HL-60 (cell line): ENCODE measurements around the gene AKR1C3.
"Not testable (repeated sequence)": the region's sequence is repeated elsewhere in the genome, so short reads cannot be mapped to it uniquely, and the experiment has no call there.

Source experiments
- DNase-seq, 2 experiments: peaks; one replicate each; pipeline ENCODE4 v3.0.0-alpha.2; 2010 to 2020; ENCODE audit warnings: low read depth in 1 of 2, low spot score in 1 of 2
- H3K27ac ChIP-seq: fragments of 250-450 bp; sonication (Bioruptor Pico); replicated peaks from 2 replicates; pipeline ENCODE4 v1.5.1; 2020; ENCODE audit warnings: mild to moderate bottlenecking, moderate library complexity
- H3K27me3 ChIP-seq: fragments of 250-450 bp; sonication (Bioruptor Pico); 2 replicates; pipeline ENCODE4 v1.5.1; 2021; ENCODE audit warnings: mild to moderate bottlenecking, moderate library complexity; ENCODE audit not compliant: insufficient read depth, poor library complexity, severe bottlenecking
- H3K4me3 ChIP-seq: replicated peaks from 2 replicates; pipeline ENCODE4 v1.5.1; 2011; ENCODE audit warnings: mild to moderate bottlenecking, control low read depth, low read length; ENCODE audit not compliant: insufficient read depth
- CTCF ChIP-seq: IDR thresholded peaks from one replicate; pipeline ENCODE4 v1.5.1; 2011; ENCODE audit warnings: low read length, control low read depth, inconsistent platforms; ENCODE audit not compliant: insufficient read depth
- GABPA ChIP-seq: IDR thresholded peaks from 2 replicates; pipeline ENCODE4 v1.6.1; 2012; ENCODE audit warnings: low read depth
- POLR2AphosphoS5 ChIP-seq: IDR thresholded peaks from 2 replicates; pipeline ENCODE4 v1.6.1; 2012; ENCODE audit warnings: low read depth
- SPI1 ChIP-seq: IDR thresholded peaks from 2 replicates; pipeline ENCODE4 v1.6.1; 2012; ENCODE audit warnings: low read depth, mild to moderate bottlenecking, borderline replicate concordance
- TF ChIP-seq, protein P1 (sequence below): IDR thresholded peaks from 2 replicates; pipeline ENCODE4 v1.6.1; 2012; ENCODE audit warnings: low read depth; ENCODE audit not compliant: insufficient replicate concordance

AKR1C3 gene

GRCh38 chr10:5047912-5048628 is 46.1 kb upstream of the AKR1C3 start:
- DNase-seq = no peak
- Histone ChIP-seq H3K27ac (no peak overlapping the region), H3K4me3 (no peak overlapping the region), H3K27me3 (no peaks in the 10 kb centered on the region)
- TF ChIP-seq, protein P1, sequence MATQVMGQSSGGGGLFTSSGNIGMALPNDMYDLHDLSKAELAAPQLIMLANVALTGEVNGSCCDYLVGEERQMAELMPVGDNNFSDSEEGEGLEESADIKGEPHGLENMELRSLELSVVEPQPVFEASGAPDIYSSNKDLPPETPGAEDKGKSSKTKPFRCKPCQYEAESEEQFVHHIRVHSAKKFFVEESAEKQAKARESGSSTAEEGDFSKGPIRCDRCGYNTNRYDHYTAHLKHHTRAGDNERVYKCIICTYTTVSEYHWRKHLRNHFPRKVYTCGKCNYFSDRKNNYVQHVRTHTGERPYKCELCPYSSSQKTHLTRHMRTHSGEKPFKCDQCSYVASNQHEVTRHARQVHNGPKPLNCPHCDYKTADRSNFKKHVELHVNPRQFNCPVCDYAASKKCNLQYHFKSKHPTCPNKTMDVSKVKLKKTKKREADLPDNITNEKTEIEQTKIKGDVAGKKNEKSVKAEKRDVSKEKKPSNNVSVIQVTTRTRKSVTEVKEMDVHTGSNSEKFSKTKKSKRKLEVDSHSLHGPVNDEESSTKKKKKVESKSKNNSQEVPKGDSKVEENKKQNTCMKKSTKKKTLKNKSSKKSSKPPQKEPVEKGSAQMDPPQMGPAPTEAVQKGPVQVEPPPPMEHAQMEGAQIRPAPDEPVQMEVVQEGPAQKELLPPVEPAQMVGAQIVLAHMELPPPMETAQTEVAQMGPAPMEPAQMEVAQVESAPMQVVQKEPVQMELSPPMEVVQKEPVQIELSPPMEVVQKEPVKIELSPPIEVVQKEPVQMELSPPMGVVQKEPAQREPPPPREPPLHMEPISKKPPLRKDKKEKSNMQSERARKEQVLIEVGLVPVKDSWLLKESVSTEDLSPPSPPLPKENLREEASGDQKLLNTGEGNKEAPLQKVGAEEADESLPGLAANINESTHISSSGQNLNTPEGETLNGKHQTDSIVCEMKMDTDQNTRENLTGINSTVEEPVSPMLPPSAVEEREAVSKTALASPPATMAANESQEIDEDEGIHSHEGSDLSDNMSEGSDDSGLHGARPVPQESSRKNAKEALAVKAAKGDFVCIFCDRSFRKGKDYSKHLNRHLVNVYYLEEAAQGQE = no peak
- TF ChIP-seq GABPA = no peak
- no peak for TF ChIP-seq CTCF
- TF ChIP-seq SPI1 = no peak
- TF ChIP-seq POLR2AphosphoS5 = no peak

DNA sequence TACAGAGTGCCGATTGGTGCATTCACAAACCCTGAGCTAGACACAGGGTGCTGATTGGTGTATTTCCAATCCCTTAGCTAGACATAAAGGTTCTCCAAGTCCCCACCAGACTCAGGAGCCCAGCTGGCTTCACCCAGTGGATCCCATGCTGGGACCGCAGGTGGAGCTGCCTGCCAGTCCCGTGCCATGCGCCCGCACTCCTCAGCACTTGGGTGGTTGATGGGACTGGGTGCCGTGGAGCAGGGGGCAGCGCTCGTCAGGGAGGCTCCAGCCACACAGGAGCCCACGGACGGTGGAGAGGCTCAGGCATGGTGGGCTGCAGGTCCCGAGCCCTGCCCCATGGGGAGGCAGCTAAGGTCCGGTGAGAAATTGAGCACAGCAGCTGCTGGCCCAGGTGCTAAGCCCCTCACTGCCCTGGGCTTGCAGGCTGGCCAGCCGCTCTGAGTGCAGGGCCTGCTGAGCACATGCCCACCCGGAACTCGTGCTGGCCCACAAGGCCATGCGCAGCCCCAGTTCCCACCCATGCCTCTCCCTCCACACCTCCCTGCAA is 41.2 kb upstream of the AKR1C3 start:
- DNase-seq, H3K27me3 ChIP-seq, H3K27ac ChIP-seq, H3K4me3 ChIP-seq: not testable (repeated sequence)

- H3K27ac ChIP-seq, H3K4me3 ChIP-seq, DNase-seq: not testable (repeated sequence)
Measured at GRCh38 chr10:5054831-5055230, 39.4 kb upstream of the AKR1C3 start.

GRCh38 chr10:5059267-5059666 is 34.9 kb upstream of the AKR1C3 start:
- H3K27ac ChIP-seq, DNase-seq, H3K4me3 ChIP-seq, H3K27me3 ChIP-seq: not testable (repeated sequence)

More at GRCh38 chr10:5054831-5055230, 39.4 kb upstream of the AKR1C3 start:
- not testable (repeated sequence) for H3K27me3 ChIP-seq

- H3K4me3 ChIP-seq, H3K27ac ChIP-seq, H3K27me3 ChIP-seq, DNase-seq: not testable (repeated sequence)
Measured at GRCh38 chr10:5060791-5061190, 33.4 kb upstream of the AKR1C3 start.

DNA sequence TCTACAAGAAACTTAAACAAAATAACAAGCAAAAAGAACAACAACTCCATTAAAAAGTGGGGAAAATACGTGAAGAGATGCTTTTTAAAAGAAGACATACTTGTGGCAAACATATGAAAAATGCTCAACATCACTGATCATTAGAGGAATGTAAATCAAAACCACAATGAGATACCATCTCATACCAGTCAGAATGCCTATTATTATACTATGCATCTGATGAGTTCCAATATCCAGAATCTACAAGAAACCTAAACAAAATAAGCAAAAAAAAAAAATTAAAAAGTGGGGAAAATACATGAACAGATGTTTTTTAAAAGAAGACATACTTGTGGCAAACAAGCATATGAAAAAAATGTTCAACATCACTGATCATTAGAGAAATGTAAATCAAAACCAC is 29.6 kb upstream of the AKR1C3 start:
- Histone ChIP-seq H3K27ac (no peak overlapping the region), H3K4me3 (no peak overlapping the region), H3K27me3 (no peaks in the 10 kb centered on the region)
- TF ChIP-seq SPI1 = no peak
- TF ChIP-seq CTCF = no peak
- TF ChIP-seq POLR2AphosphoS5 = no peak
- no peak for TF ChIP-seq GABPA
- TF ChIP-seq, protein P1 = no peak
- DNase-seq = no peak
